ENCODE data around the gene ZNF593.

ZNF593 gene

GRCh38 chr1:26187882-26188281 lies 18.2 kb downstream of the ZNF593 start:
- DNase-seq (ENCODE audit: extremely low read depth, low read depth) = no peak
- TF ChIP-seq CTCF (IDR thresholded peaks at IDR 0.05; ENCODE audit: low read depth, low read length) = no peak

- no peak for TF ChIP-seq CTCF (IDR thresholded peaks at IDR 0.05; ENCODE audit: low read depth, low read length)
Observed at GRCh38 chr1:26188477-26188876, 18.8 kb downstream of the ZNF593 start.

GRCh38 chr1:26189331-26189730 lies 19.6 kb downstream of the ZNF593 start:
- TF ChIP-seq CTCF (IDR thresholded peaks at IDR 0.05; ENCODE audit: low read depth, low read length) = no peak

More at GRCh38 chr1:26188477-26188876, 18.8 kb downstream of the ZNF593 start:
- no peak for DNase-seq (ENCODE audit: extremely low read depth, low read depth)

GRCh38 chr1:26189751-26190275 lies 20.1 kb downstream of the ZNF593 start:
- no peak for DNase-seq (ENCODE audit: extremely low read depth, low read depth)
- no peak for TF ChIP-seq CTCF (IDR thresholded peaks at IDR 0.05; ENCODE audit: low read depth, low read length)

More at GRCh38 chr1:26189331-26189730, 19.6 kb downstream of the ZNF593 start:
- DNase-seq (ENCODE audit: extremely low read depth, low read depth) = no peak

GRCh38 chr1:26190373-26190987 lies 20.8 kb downstream of the ZNF593 start, which contains the start of gene CATSPER4:
CATSPER4 (plus strand) TSS chr1:26190602; CDS start chr1:26190628, 26 bp downstream.
- DNase-seq (ENCODE audit: extremely low read depth, low read depth) = no peak
- TF ChIP-seq CTCF (IDR thresholded peaks at IDR 0.05; ENCODE audit: low read depth, low read length) = peak; percentile 8; the same call in 1 of the 2 replicates

- TF ChIP-seq CTCF (IDR thresholded peaks at IDR 0.05; ENCODE audit: low read depth, low read length) = no peak
- no peak for DNase-seq (ENCODE audit: extremely low read depth, low read depth)
Observed at GRCh38 chr1:26191739-26192138, 22.0 kb downstream of the ZNF593 start.

GRCh38 chr1:26195805-26196204 lies 26.1 kb downstream of the ZNF593 start:
- no peak for TF ChIP-seq CTCF (IDR thresholded peaks at IDR 0.05; ENCODE audit: low read depth, low read length)
- DNase-seq (ENCODE audit: extremely low read depth, low read depth) = no peak

All from AG09319 (cell line).